CD4-positive, alpha-beta memory T cell (primary cell): ENCODE measurements around the gene RNF220. TPM values are rescaled to one million over a fixed set of nuclear protein-coding genes. Genes with fewer than 3 reads are reported as not detected.

Experiments used
- CTCF ChIA-PET: fragments of 350-600 bp; sonication (Branson Sonifier 250); formaldehyde crosslinking; loops from one replicate; lab custom pipeline; 2021; ENCODE audit warnings: inconsistent platforms; ENCODE audit not compliant: partially characterized antibody; lab: Charles Lee
- POLR2A ChIA-PET: fragments of 350-600 bp; sonication (Branson Sonifier 250); formaldehyde crosslinking; loops from one replicate; lab custom pipeline; 2021; ENCODE audit not compliant: partially characterized antibody; lab: Charles Lee
- DNase-seq, 5 donors: peaks; one replicate each; pipeline versions ENCODE4 v3.0.0 to v3.0.0-alpha.2; 2020 to 2022; ENCODE audit warnings: mixed read lengths in 1 of 5
- H3K27ac ChIP-seq: one replicate; pipeline ENCODE4 v1.7.0; 2013; ENCODE audit warnings: low read depth, low read length
- H3K27me3 ChIP-seq: 2 replicates; pipeline ENCODE4 v1.7.0; 2013; ENCODE audit warnings: mild to moderate bottlenecking, low read length, moderate library complexity; ENCODE audit not compliant: insufficient read depth
- H3K36me3 ChIP-seq: 2 replicates; pipeline ENCODE4 v1.7.0; 2013; ENCODE audit warnings: mild to moderate bottlenecking, low read length, moderate library complexity; ENCODE audit not compliant: insufficient read depth
- H3K4me1 ChIP-seq: 2 replicates; pipeline ENCODE4 v1.7.0; 2013; ENCODE audit warnings: mild to moderate bottlenecking, low read length, moderate library complexity; ENCODE audit not compliant: insufficient read depth
- H3K4me3 ChIP-seq, 2 donors: one replicate each; pipeline ENCODE4 v1.7.0; 2013; ENCODE audit warnings: low read length in 2 of 2, mild to moderate bottlenecking in 1 of 2
- H3K9me3 ChIP-seq, 2 donors: one replicate each; pipeline ENCODE4 v1.7.0; 2013; ENCODE audit warnings: low read length in 2 of 2, control low read depth in 1 of 2; ENCODE audit not compliant: control insufficient read depth in 1 of 2
- H3K27ac Mint-ChIP-seq, 7 donors: one replicate each; pipeline ENCODE4 v1.8.0; 2020 to 2021; ENCODE audit warnings: mixed read lengths in 7 of 7, mild to moderate bottlenecking in 6 of 7, inconsistent platforms in 3 of 7, moderate library complexity in 3 of 7
- H3K27me3 Mint-ChIP-seq, 2 donors: one replicate each; pipeline ENCODE4 v1.8.0; 2020 to 2021; ENCODE audit warnings: mixed read lengths in 2 of 2
- H3K36me3 Mint-ChIP-seq, 2 donors: one replicate each; pipeline ENCODE4 v1.8.0; 2020 to 2021; ENCODE audit warnings: mixed read lengths in 2 of 2, inconsistent platforms in 1 of 2, mild to moderate bottlenecking in 1 of 2
- H3K4me1 Mint-ChIP-seq, 4 donors: one replicate each; pipeline ENCODE4 v1.8.0; 2020 to 2021; ENCODE audit warnings: mixed read lengths in 4 of 4, mild to moderate bottlenecking in 1 of 4
- H3K4me3 Mint-ChIP-seq, 8 donors: one replicate each; pipeline ENCODE4 v1.8.0; 2020 to 2021; ENCODE audit warnings: mixed read lengths in 8 of 8, mild to moderate bottlenecking in 7 of 8, moderate library complexity in 6 of 8, inconsistent platforms in 3 of 8
- H3K9me3 Mint-ChIP-seq, 8 donors: one replicate each; pipeline ENCODE4 v1.8.0; 2020 to 2021; ENCODE audit warnings: mixed read lengths in 8 of 8, mild to moderate bottlenecking in 5 of 8, inconsistent platforms in 3 of 8, moderate library complexity in 1 of 8
- intact Hi-C: fragments of 100-400 bp; cut with micrococcal nuclease; formaldehyde crosslinking; loops from one replicate; pipeline ENCODE4 v1.15.1; 2023
- polyA plus RNA-seq, 2 donors: library from polyadenylated mRNA; unstranded; fragments of 300-500 nt; fragmentation: Illumina TruSeq; gene quantifications; one replicate each; pipeline ENCODE4 v1.2.3, GENCODE V29; 2021
- total RNA-seq, 2 experiments: library from RNA; stranded (reverse); gene quantifications; one replicate each; pipeline ENCODE4 v1.2.3, GENCODE V29; 2021

Gene RNF220
- total and polyA plus RNA-seq, 4 experiments from 2014 or later: 74.7 to 125 (median 111) TPM

- no peaks in the 10 kb centered on the region for H3K27me3 Mint-ChIP-seq
- Histone ChIP-seq H3K4me3 (no peak overlapping the region), H3K27me3 (no peaks in the 10 kb centered on the region), H3K36me3 (peaks cover 77% of the 10 kb centered on the region), H3K27ac (no peak overlapping the region), H3K9me3 (no peaks in the 10 kb centered on the region), H3K4me1 (peaks cover 31% of the 10 kb centered on the region)
- H3K4me3 Mint-ChIP-seq: peak overlapping the region in 1 of 8 donors; percentile 21
- H3K27ac Mint-ChIP-seq: peak overlapping the region in 2 of 7 donors; percentile 32 to 48
- POLR2A ChIA-PET: no interaction called here
- no peaks in the 10 kb centered on the region for H3K9me3 Mint-ChIP-seq
- CTCF ChIA-PET: interaction anchor here (0.9 to 2.0 kb wide), 2 partner anchors 16 to 65 kb away, joined by 3 to 13 read pairs; no protein-coding TSS in a partner anchor
- DNase-seq: no peak
- peaks cover 46 to 77% of the 10 kb centered on the region in 2 donors for H3K36me3 Mint-ChIP-seq
- H3K4me1 Mint-ChIP-seq: peaks cover 20 to 50% (median 30%) of the 10 kb centered on the region in 4 donors
- intact Hi-C loops: no loop called here
Observed at GRCh38 chr1:44636083-44636687, 231.1 kb downstream of the RNF220 start.

GRCh38 chr1:44636688-44637598 lies 231.9 kb downstream of the RNF220 start:
- Histone ChIP-seq H3K36me3 (peaks cover 81% of the 10 kb centered on the region), H3K27me3 (no peaks in the 10 kb centered on the region), H3K27ac (no peak overlapping the region), H3K4me1 (peaks cover 27% of the 10 kb centered on the region), H3K4me3 (no peak overlapping the region), H3K9me3 (no peaks in the 10 kb centered on the region)
- intact Hi-C loops: no loop called here
- Mint-ChIP-seq H3K27me3 (no peaks in the 10 kb centered on the region), H3K4me1 (peaks cover 17 to 44% (median 27%) of the 10 kb centered on the region in 4 donors), H3K36me3 (peaks cover 51 to 80% of the 10 kb centered on the region in 2 donors), H3K27ac (peak overlapping the region in 1 of 7 donors; percentile 27), H3K4me3 (no peak overlapping the region), H3K9me3 (no peaks in the 10 kb centered on the region)
- POLR2A ChIA-PET: no interaction called here
- no peak for DNase-seq
- CTCF ChIA-PET: interaction anchor here (2.0 kb wide), 1 partner anchor 16 kb away, joined by 13 read pairs; no protein-coding TSS in a partner anchor

GRCh38 chr1:44637702-44638411 lies 232.8 kb downstream of the RNF220 start:
- Histone ChIP-seq H3K27ac (no peak overlapping the region), H3K4me1 (peaks cover 21% of the 10 kb centered on the region), H3K27me3 (no peaks in the 10 kb centered on the region), H3K36me3 (peaks cover 86% of the 10 kb centered on the region), H3K4me3 (no peak overlapping the region), H3K9me3 (no peaks in the 10 kb centered on the region)
- Mint-ChIP-seq H3K4me3 (no peak overlapping the region), H3K9me3 (no peaks in the 10 kb centered on the region), H3K4me1 (peaks cover 17 to 36% (median 24%) of the 10 kb centered on the region in 4 donors), H3K27me3 (no peaks in the 10 kb centered on the region), H3K27ac (peak overlapping the region in 2 of 7 donors; percentile 25 to 62), H3K36me3 (peaks cover 57 to 84% of the 10 kb centered on the region in 2 donors)
- no peak for DNase-seq
- CTCF ChIA-PET: interaction anchor here (2.0 kb wide), 1 partner anchor 15 kb away, joined by 13 read pairs; no protein-coding TSS in a partner anchor
- POLR2A ChIA-PET: no interaction called here
- intact Hi-C loops: no loop called here

- Histone ChIP-seq H3K4me1 (no peaks in the 10 kb centered on the region), H3K9me3 (no peaks in the 10 kb centered on the region), H3K36me3 (peaks cover 86% of the 10 kb centered on the region), H3K27me3 (no peaks in the 10 kb centered on the region), H3K27ac (no peak overlapping the region), H3K4me3 (no peak overlapping the region)
- Mint-ChIP-seq H3K27ac (peak overlapping the region in 1 of 7 donors; percentile 41), H3K9me3 (no peaks in the 10 kb centered on the region), H3K4me1 (peaks cover 2 to 15% (median 7%) of the 10 kb centered on the region in 4 donors), H3K4me3 (no peak overlapping the region), H3K27me3 (no peaks in the 10 kb centered on the region), H3K36me3 (peaks cover 66 to 86% of the 10 kb centered on the region in 2 donors)
- intact Hi-C loops: no loop called here
- DNase-seq: no peak
- ChIA-PET CTCF (interaction anchor here (1.3 to 5.7 kb wide), 2 partner anchors 11 to 68 kb away, joined by 4 to 49 read pairs; no protein-coding TSS in a partner anchor), POLR2A (interaction anchor here (5.2 kb wide), 1 partner anchor 7 kb away, joined by 37 read pairs; no protein-coding TSS in a partner anchor)
Observed at GRCh38 chr1:44640200-44640853, 235.3 kb downstream of the RNF220 start.

- no peaks in the 10 kb centered on the region for H3K9me3 Mint-ChIP-seq
- Histone ChIP-seq H3K27ac (no peak overlapping the region), H3K27me3 (no peaks in the 10 kb centered on the region), H3K36me3 (peaks cover 83% of the 10 kb centered on the region), H3K9me3 (no peaks in the 10 kb centered on the region), H3K4me3 (no peak overlapping the region), H3K4me1 (no peaks in the 10 kb centered on the region)
- H3K27ac Mint-ChIP-seq: peak overlapping the region in 2 of 7 donors; percentile 29 to 38
- H3K27me3 Mint-ChIP-seq: no peaks in the 10 kb centered on the region
- H3K4me1 Mint-ChIP-seq: peaks cover 0 to 15% (median 3%) of the 10 kb centered on the region in 4 donors
- intact Hi-C loops: no loop called here
- no peak overlapping the region for H3K4me3 Mint-ChIP-seq
- CTCF ChIA-PET: interaction anchor here (5.7 kb wide), 1 partner anchor 10 kb away, joined by 49 read pairs; no protein-coding TSS in a partner anchor
- POLR2A ChIA-PET: interaction anchor here (0.8 to 5.2 kb wide), 2 partner anchors 9 to 80 kb away, joined by 4 to 37 read pairs; no protein-coding TSS in a partner anchor
- DNase-seq: no peak
- H3K36me3 Mint-ChIP-seq: peaks cover 59 to 83% of the 10 kb centered on the region in 2 donors
Observed at GRCh38 chr1:44641126-44642102, 236.4 kb downstream of the RNF220 start.
